H1 (cell line): ENCODE results near the gene RBP3. TPM values are rescaled to one million over a fixed set of nuclear protein-coding genes. Genes with fewer than 3 reads are reported as not detected.

Source experiments
- CTCF ChIA-PET: fragments of 300-600 bp; sonication (Branson Sonifier 250); formaldehyde crosslinking; loops from one replicate; lab custom pipeline; 2021; ENCODE audit not compliant: partially characterized antibody; lab: Charles Lee
- POLR2A ChIA-PET: fragments of 300-600 bp; sonication (Branson Sonifier 250); formaldehyde crosslinking; loops from one replicate; lab custom pipeline; 2021; ENCODE audit warnings: inconsistent platforms; ENCODE audit not compliant: partially characterized antibody; lab: Charles Lee
- DNase-seq, 2 experiments: peaks; one replicate each; pipeline versions ENCODE4 v3.0.0 to v3.0.0-alpha.2; 2010 to 2022; ENCODE audit warnings: low spot score in 2 of 2, low read depth in 1 of 2, mixed read lengths in 1 of 2
- FAIRE-seq: peaks from 2 replicates; lab custom pipeline; 2011; peaks lifted over from hg19 to GRCh38; lab: Jason Lieb, UNC
- H2AFZ ChIP-seq: 2 replicates; pipeline ENCODE4 v1.8.1; 2012; ENCODE audit warnings: low read length, inconsistent platforms
- H2AK5ac ChIP-seq: 2 replicates; pipeline ENCODE4 v1.6.1; 2013; ENCODE audit warnings: low read depth, low read length
- H2BK120ac ChIP-seq: replicated peaks from 2 replicates; pipeline ENCODE3; 2013; ENCODE audit warnings: low read depth, low read length, inconsistent platforms
- H2BK12ac ChIP-seq: 2 replicates; pipeline ENCODE4 v1.6.1; 2013; ENCODE audit warnings: low read depth, low read length
- H2BK15ac ChIP-seq: 2 replicates; pipeline ENCODE4 v1.6.1; 2013; ENCODE audit warnings: low read length
- H2BK20ac ChIP-seq: 2 replicates; pipeline ENCODE4 v1.6.1; 2013; ENCODE audit warnings: low read length
- H2BK5ac ChIP-seq: 2 replicates; pipeline ENCODE4 v1.6.1; 2013; ENCODE audit warnings: low read depth, low read length
- H3K14ac ChIP-seq: 2 replicates; pipeline ENCODE4 v1.6.1; 2013; ENCODE audit warnings: inconsistent platforms; ENCODE audit not compliant: insufficient read length
- H3K18ac ChIP-seq: 2 replicates; pipeline ENCODE4 v1.6.1; 2013; ENCODE audit warnings: low read length; ENCODE audit errors: extremely low read depth
- H3K23ac ChIP-seq: 2 replicates; pipeline ENCODE4 v1.6.1; 2013; ENCODE audit warnings: inconsistent platforms; ENCODE audit not compliant: insufficient read length
- H3K23me2 ChIP-seq: 2 replicates; pipeline ENCODE4 v1.6.1; 2013; ENCODE audit warnings: low read depth, low read length
- H3K27ac ChIP-seq: 2 replicates; pipeline ENCODE4 v1.6.1; 2011; ENCODE audit warnings: low read depth, low read length, inconsistent platforms
- H3K27me3 ChIP-seq, 4 experiments: replicated peaks in 1 of 4; 1 replicate in 1 of 4; 2 replicates in 3 of 4; pipeline versions ENCODE4 v1.6.1 to v1.8.1; 2011 to 2013; ENCODE audit warnings: low read length in 3 of 4, mild to moderate bottlenecking in 3 of 4, inconsistent platforms in 2 of 4, mixed read lengths in 2 of 4, moderate library complexity in 1 of 4; ENCODE audit not compliant: control insufficient read depth in 3 of 4, insufficient read depth in 3 of 4; ENCODE audit errors: extremely low read depth in 1 of 4
- H3K36me3 ChIP-seq, 4 experiments: 2 replicates each; pipeline versions ENCODE4 v1.6.1 to v1.8.1; 2011 to 2013; ENCODE audit warnings: mild to moderate bottlenecking in 4 of 4, low read length in 3 of 4, moderate library complexity in 2 of 4, control low read depth in 1 of 4, inconsistent platforms in 1 of 4; ENCODE audit not compliant: insufficient read depth in 4 of 4, control insufficient read depth in 2 of 4
- H3K4ac ChIP-seq: replicated peaks from 2 replicates; pipeline ENCODE3; 2013; ENCODE audit warnings: low read length, low read depth, mixed read lengths, inconsistent platforms; ENCODE audit not compliant: insufficient read length
- H3K4me1 ChIP-seq, 4 experiments: replicated peaks in 1 of 4; 1 replicate in 1 of 4; 2 replicates in 3 of 4; pipeline versions ENCODE4 v1.6.1 to v1.8.1; 2011 to 2013; ENCODE audit warnings: low read length in 3 of 4, inconsistent platforms in 2 of 4, mixed read lengths in 1 of 4; ENCODE audit not compliant: insufficient read depth in 4 of 4, control insufficient read depth in 3 of 4
- H3K4me2 ChIP-seq, 2 experiments: 2 replicates each; pipeline versions ENCODE4 v1.6.1 to v1.8.1; 2011 to 2013; ENCODE audit warnings: low read depth in 2 of 2, low read length in 2 of 2, control low read depth in 1 of 2, inconsistent platforms in 1 of 2, mild to moderate bottlenecking in 1 of 2; ENCODE audit not compliant: insufficient read depth in 1 of 2
- H3K4me3 ChIP-seq, 4 experiments: fragments of 200-600, 300-600 bp in 1 of 4; sonication (generic), shearing (Covaris generic), sonication (Bioruptor Twin) in 1 of 4; 2 replicates each; pipeline versions ENCODE4 v1.5.1 to v1.8.1; 2011 to 2016; ENCODE audit warnings: low read length in 4 of 4, low read depth in 3 of 4, control low read depth in 2 of 4, inconsistent platforms in 2 of 4, mild to moderate bottlenecking in 2 of 4, mixed read lengths in 1 of 4, moderate library complexity in 1 of 4; ENCODE audit not compliant: insufficient read depth in 2 of 4; ENCODE audit errors: extremely low read depth in 1 of 4
- H3K56ac ChIP-seq: replicated peaks from 2 replicates; pipeline ENCODE3; 2013; ENCODE audit warnings: low read depth, mild to moderate bottlenecking, mixed read lengths, low read length, inconsistent platforms; ENCODE audit not compliant: insufficient read length
- H3K79me1 ChIP-seq: 2 replicates; pipeline ENCODE4 v1.6.1; 2013; ENCODE audit warnings: low read depth, low read length, control low read depth
- H3K79me2 ChIP-seq, 2 experiments: 2 replicates each; pipeline versions ENCODE4 v1.6.1 to v1.8.1; 2012 to 2013; ENCODE audit warnings: low read length in 2 of 2, mild to moderate bottlenecking in 2 of 2, inconsistent platforms in 1 of 2; ENCODE audit not compliant: insufficient read depth in 2 of 2, control insufficient read depth in 1 of 2
- H3K9ac ChIP-seq, 4 experiments: replicated peaks in 1 of 4; 1 replicate in 1 of 4; 2 replicates in 3 of 4; pipeline versions ENCODE4 v1.6.1 to v1.8.1; 2011 to 2013; ENCODE audit warnings: low read depth in 3 of 4, low read length in 3 of 4, control low read depth in 2 of 4, mild to moderate bottlenecking in 2 of 4, moderate library complexity in 2 of 4, inconsistent platforms in 1 of 4; ENCODE audit errors: extremely low read depth in 1 of 4
- H3K9me3 ChIP-seq, 2 experiments: 2 replicates each; pipeline versions ENCODE4 v1.6.1 to v1.8.1; 2012 to 2013; ENCODE audit warnings: mild to moderate bottlenecking in 2 of 2, moderate library complexity in 2 of 2, control low read depth in 1 of 2, inconsistent platforms in 1 of 2, low read depth in 1 of 2, low read length in 1 of 2, mixed read lengths in 1 of 2; ENCODE audit not compliant: insufficient read depth in 2 of 2
- H4K20me1 ChIP-seq, 2 experiments: replicated peaks in 1 of 2; 2 replicates each; pipeline versions ENCODE3 to v1.8.1; 2011 to 2013; ENCODE audit warnings: inconsistent platforms in 2 of 2, low read length in 2 of 2, mild to moderate bottlenecking in 1 of 2; ENCODE audit not compliant: insufficient read depth in 2 of 2, control insufficient read depth in 1 of 2
- H4K5ac ChIP-seq: 2 replicates; pipeline ENCODE4 v1.6.1; 2013; ENCODE audit warnings: low read length, low read depth, mixed read lengths, inconsistent platforms; ENCODE audit not compliant: insufficient read length
- H4K8ac ChIP-seq: 2 replicates; pipeline ENCODE4 v1.8.0; 2013; ENCODE audit warnings: mild to moderate bottlenecking, moderate library complexity, low read length, inconsistent platforms; ENCODE audit not compliant: insufficient read depth; ENCODE audit errors: extremely low read depth
- H4K91ac ChIP-seq: replicated peaks from 2 replicates; pipeline ENCODE3; 2013; ENCODE audit warnings: low read length, mixed read lengths, inconsistent platforms; ENCODE audit not compliant: insufficient read length
- BRCA1 ChIP-seq: IDR thresholded peaks from 2 replicates; pipeline ENCODE4 v1.6.1; 2012; ENCODE audit warnings: low read depth, low read length, improper control_type of control experiment
- CHD2 ChIP-seq: IDR thresholded peaks from 2 replicates; pipeline ENCODE4 v1.6.1; 2012; ENCODE audit warnings: low read length, improper control_type of control experiment
- HDAC2 ChIP-seq, 2 experiments: fragments of 300-600 bp in 1 of 2; sonication (generic) in 1 of 2; IDR thresholded peaks; 2 replicates each; pipeline ENCODE4 v1.6.1; 2011 to 2012; ENCODE audit warnings: low read depth in 2 of 2, low read length in 2 of 2, mild to moderate bottlenecking in 2 of 2, moderate library complexity in 2 of 2, borderline replicate concordance in 1 of 2, inconsistent platforms in 1 of 2
- KDM1A ChIP-seq: fragments of 200-600, 300-600 bp; sonication (generic); IDR thresholded peaks from 2 replicates; pipeline ENCODE4 v1.7.1; 2016; ENCODE audit warnings: mild to moderate bottlenecking, low read length, borderline replicate concordance
- RFX5 ChIP-seq: IDR thresholded peaks from 2 replicates; pipeline ENCODE4 v1.6.1; 2011; ENCODE audit warnings: low read depth, low read length, improper control_type of control experiment, borderline replicate concordance
- WGBS, 2 experiments: shearing (Covaris generic) in 1 of 2; methylation state at CpG; one replicate each; pipeline versions ENCODE4 v1.1.6 to v1.1.7; 2013 to 2015; ENCODE audit warnings: low lambda C conversion rate in 2 of 2, mixed read lengths in 2 of 2, inconsistent platforms in 1 of 2, low coverage in 1 of 2, missing lambda C conversion rate in 1 of 2; ENCODE audit not compliant: insufficient replicate concordance in 2 of 2, insufficient coverage in 1 of 2, insufficient read length in 1 of 2; ENCODE audit errors: extremely low coverage in 1 of 2, missing lambda C conversion rate in 1 of 2; 5-methylcytosine and 5-hydroxymethylcytosine counted together
- polyA plus RNA-seq, 7 experiments: library from polyadenylated mRNA; depleted of rRNA in 3 of 7; stranded (reverse) in 5 of 7; unstranded in 2 of 7; fragments of >200 nt in 5 of 7; fragments of 200-250 nt in 2 of 7; gene quantifications; 1 replicate in 5 of 7; 2 replicates in 1 of 7; 4 replicates in 1 of 7; pipeline versions ENCODE4 v1.2.1 to v1.2.3, GENCODE V29; 2011 to 2013; ENCODE audit warnings: missing spikeins in 2 of 7, mixed read lengths in 2 of 7
- total RNA-seq: library from RNA; stranded (reverse); fragmentation: NEBNext Ultra II Directional; extraction: Animal tissue kit (Norgen Biotek cat#: 25700); gene quantifications from 2 replicates; pipeline ENCODE4 v1.2.1, GENCODE V29; 2021

Gene RBP3
- total and polyA plus RNA-seq, 2 of the 8 experiments (the other 6 are each of a cell fraction or from before 2014, with no cell fraction given), result not detected

DNA sequence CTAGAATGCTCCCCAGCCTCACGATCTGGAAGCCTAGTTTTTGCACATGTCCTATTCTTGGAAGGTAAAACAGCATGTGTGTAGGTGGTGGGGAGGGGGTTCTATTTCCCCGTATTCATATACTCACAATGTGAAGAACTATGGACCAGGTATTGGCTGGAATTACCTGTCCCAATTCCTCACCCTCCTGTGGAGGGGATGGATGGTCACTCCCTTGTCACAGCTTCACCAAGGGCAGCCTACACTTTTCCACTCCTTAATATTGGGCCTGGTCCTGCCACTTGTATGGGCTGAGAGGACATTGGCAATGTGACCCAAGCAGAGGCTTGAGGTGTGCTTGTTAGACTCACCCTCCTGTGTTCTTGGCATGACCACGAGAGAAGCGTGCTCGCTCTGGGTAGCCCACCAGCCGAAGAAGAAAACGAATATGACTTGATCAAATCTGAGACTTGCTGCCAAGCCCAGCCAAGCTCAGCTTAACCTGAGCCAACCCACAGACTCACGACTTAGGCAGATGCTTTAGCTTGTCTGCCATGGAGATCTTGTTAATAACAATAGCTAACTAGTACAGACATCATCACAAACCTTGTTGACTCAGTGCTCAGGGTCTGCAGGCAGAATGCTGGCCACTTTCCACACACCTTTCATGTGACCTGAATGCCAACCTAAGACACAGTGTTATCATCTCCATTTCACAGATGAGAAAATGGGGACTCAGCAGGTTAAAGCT, 18.7 kb downstream of the RBP3 start:
- H3K79me2 ChIP-seq, result no peaks in the 10 kb centered on the region
- no peaks in the 10 kb centered on the region for H3K9me3 ChIP-seq
- no peak overlapping the region for H3K18ac ChIP-seq
- H3K27ac ChIP-seq, result no peak overlapping the region
- H2BK12ac ChIP-seq, result no peak overlapping the region
- H3K4me1 ChIP-seq, result peaks cover 2 to 7% (median 3%) of the 10 kb centered on the region in 4 experiments; a peak in 4 of 7 replicates
- H2BK20ac ChIP-seq, result no peak overlapping the region
- no peak overlapping the region for H3K4ac ChIP-seq
- H4K5ac ChIP-seq, result no peak overlapping the region
- H3K4me2 ChIP-seq, result no peak overlapping the region
- no peaks in the 10 kb centered on the region for H3K79me1 ChIP-seq
- H4K91ac ChIP-seq, result no peak overlapping the region
- H3K23me2 ChIP-seq, result no peaks in the 10 kb centered on the region
- no peak overlapping the region for H3K9ac ChIP-seq
- DNase-seq, result no peak
- TF ChIP-seq BRCA1 (no peak), KDM1A (no peak), RFX5 (no peak), HDAC2 (IDR thresholded peaks at IDR 0.05; ENCODE audit: borderline replicate concordance in 1 of 2, low read depth in 2 of 2, low read length in 2 of 2) (no peak), CHD2 (no peak)
- TF ChIP-seq, all 59 proteins: peak for 0
- no peak overlapping the region for H2BK5ac ChIP-seq
- H2BK15ac ChIP-seq, result no peak overlapping the region
- H4K8ac ChIP-seq, result no peak overlapping the region
- H3K36me3 ChIP-seq, result no peaks in the 10 kb centered on the region
- no peak overlapping the region for H3K4me3 ChIP-seq
- H2AK5ac ChIP-seq, result no peak overlapping the region
- H2AFZ ChIP-seq, result no peak overlapping the region
- no peak overlapping the region for H3K23ac ChIP-seq
- no peak overlapping the region for H2BK120ac ChIP-seq
- ChIA-PET POLR2A (interaction anchor here (2.8 kb wide), 1 partner anchor 17 kb away, joined by 8 read pairs; the partner anchor contains the start of gene ZNF488), CTCF (interaction anchor here (0.7 to 2.1 kb wide), 5 partner anchors 10 to 354 kb away, joined by 3 to 7 read pairs (median 4); no protein-coding TSS in a partner anchor)
- no peak for FAIRE-seq
- 93% methylated on average over 8 of the region's 8 CpGs; no CpG with 5 or more reads in 1 of the 2 experiments for WGBS, 2 experiments
- no peak overlapping the region for H3K56ac ChIP-seq
- no peaks in the 10 kb centered on the region for H3K27me3 ChIP-seq
- no peak overlapping the region for H3K14ac ChIP-seq
- H4K20me1 ChIP-seq, result peaks cover 0 to 1% of the 10 kb centered on the region in 2 experiments
